B cell (primary cell): ENCODE measurements around the gene PRR33. TPM values are rescaled to one million over a fixed set of nuclear protein-coding genes. Genes with fewer than 3 reads are reported as not detected.

Experiments
- ATAC-seq: fragments of 200-7000 bp; cut with Tn5 transposase; one replicate; pipeline ENCODE4 v1.10.0; 2021; ENCODE audit warnings: low read depth, mild to moderate bottlenecking, moderate number of reproducible peaks, moderate library complexity
- CTCF ChIA-PET: fragments of 350-600 bp; sonication (Branson Sonifier 250); formaldehyde crosslinking; loops from one replicate; lab custom pipeline; 2021; ENCODE audit warnings: antibody characterized with exemption, inconsistent platforms; lab: Charles Lee
- POLR2A ChIA-PET: fragments of 350-600 bp; sonication (Branson Sonifier 250); formaldehyde crosslinking; loops from one replicate; lab custom pipeline; 2021; ENCODE audit warnings: antibody characterized with exemption; lab: Charles Lee
- DNase-seq: peaks from one replicate; pipeline ENCODE4 v3.0.0; 2013
- H2AFZ ChIP-seq: 2 replicates; pipeline ENCODE4 v1.6.1; 2012; ENCODE audit warnings: mild to moderate bottlenecking, low read depth, low read length; ENCODE audit not compliant: insufficient read depth, poor library complexity, severe bottlenecking
- H3K27ac ChIP-seq, 2 donors: 1 replicate in 1 of 2; 2 replicates in 1 of 2; pipeline ENCODE4 v1.5.1; 2012 to 2013; ENCODE audit warnings: low read length in 2 of 2, mild to moderate bottlenecking in 2 of 2, moderate library complexity in 1 of 2
- H3K27me3 ChIP-seq, 4 experiments: fragments of 200-600 bp in 1 of 4; sonication (generic) in 1 of 4; replicated peaks in 1 of 4; 1 replicate in 2 of 4; 2 replicates in 2 of 4; pipeline versions ENCODE4 v1.6.1 to v1.7.0; 2013 to 2016; ENCODE audit warnings: low read length in 3 of 4, mild to moderate bottlenecking in 2 of 4, mixed read lengths in 1 of 4, moderate library complexity in 1 of 4; ENCODE audit not compliant: insufficient read depth in 4 of 4, control insufficient read depth in 3 of 4; ENCODE audit errors: control extremely low read depth in 1 of 4
- H3K36me3 ChIP-seq, 2 experiments: replicated peaks in 1 of 2; 1 replicate in 1 of 2; 2 replicates in 1 of 2; pipeline versions ENCODE4 v1.6.1 to v1.7.1; 2013; ENCODE audit warnings: low read length in 1 of 2; ENCODE audit not compliant: insufficient read depth in 2 of 2, control insufficient read depth in 1 of 2; ENCODE audit errors: control extremely low read depth in 1 of 2, extremely low read depth in 1 of 2
- H3K4me1 ChIP-seq, 2 donors: fragments of 200-600 bp in 1 of 2; sonication (generic) in 1 of 2; 1 replicate in 1 of 2; 2 replicates in 1 of 2; pipeline versions ENCODE4 v1.5.1 to v1.6.1; 2013 to 2017; ENCODE audit warnings: low read length in 2 of 2; ENCODE audit not compliant: control insufficient read depth in 2 of 2, insufficient read depth in 2 of 2
- H3K4me2 ChIP-seq: replicated peaks from 2 replicates; pipeline ENCODE3; 2012; ENCODE audit warnings: mild to moderate bottlenecking, low read depth, low read length; ENCODE audit not compliant: poor library complexity, severe bottlenecking
- H3K4me3 ChIP-seq, 5 experiments: fragments of 200-600 bp in 1 of 5; sonication (generic) in 1 of 5; 1 replicate in 3 of 5; 2 replicates in 2 of 5; pipeline versions ENCODE4 v1.5.1 to v1.7.0; 2011 to 2016; ENCODE audit warnings: low read length in 4 of 5, mild to moderate bottlenecking in 4 of 5, low read depth in 2 of 5, control low read depth in 1 of 5, moderate library complexity in 1 of 5; ENCODE audit not compliant: insufficient read depth in 1 of 5; ENCODE audit errors: control extremely low read depth in 1 of 5, extremely low read depth in 1 of 5
- H3K79me2 ChIP-seq: fragments of 200-600 bp; sonication (generic); one replicate; pipeline ENCODE4 v1.6.0; 2016; ENCODE audit warnings: low read length; ENCODE audit not compliant: control insufficient read depth, insufficient read depth
- H3K9ac ChIP-seq: fragments of 200-600 bp; sonication (generic); 2 replicates; pipeline ENCODE4 v1.6.1; 2017; ENCODE audit warnings: mild to moderate bottlenecking, low read length, moderate library complexity
- H3K9me3 ChIP-seq, 3 donors: one replicate each; pipeline versions ENCODE4 v1.6.1 to v1.7.1; 2013; ENCODE audit warnings: low read length in 2 of 3; ENCODE audit not compliant: control insufficient read depth in 2 of 3, insufficient read depth in 1 of 3; ENCODE audit errors: control extremely low read depth in 1 of 3
- H4K20me1 ChIP-seq: 2 replicates; pipeline ENCODE4 v1.6.0; 2012; ENCODE audit warnings: mild to moderate bottlenecking, low read length; ENCODE audit not compliant: insufficient read depth, control insufficient read depth, poor library complexity, severe bottlenecking
- H3K27ac Mint-ChIP-seq: one replicate; pipeline ENCODE4 v1.8.0; 2021; ENCODE audit warnings: mixed read lengths
- H3K27me3 Mint-ChIP-seq: one replicate; pipeline ENCODE4 v1.8.0; 2021; ENCODE audit warnings: mixed read lengths
- H3K4me1 Mint-ChIP-seq: one replicate; pipeline ENCODE4 v1.8.0; 2021; ENCODE audit warnings: mixed read lengths
- H3K4me3 Mint-ChIP-seq: one replicate; pipeline ENCODE4 v1.8.0; 2021; ENCODE audit warnings: mixed read lengths
- H3K9me3 Mint-ChIP-seq: one replicate; pipeline ENCODE4 v1.8.0; 2022; ENCODE audit warnings: mixed read lengths; ENCODE audit not compliant: insufficient read depth
- CTCF ChIP-seq: fragments of 200-600 bp; IDR thresholded peaks from one replicate; pipeline ENCODE4 v1.8.0; 2022; ENCODE audit warnings: antibody characterized with exemption, mild to moderate bottlenecking
- EZH2 ChIP-seq: IDR thresholded peaks from 2 replicates; pipeline ENCODE4 v1.6.1; 2012; ENCODE audit warnings: borderline replicate concordance, low read depth, mild to moderate bottlenecking, moderate library complexity, low read length; ENCODE audit not compliant: insufficient read depth, poor library complexity, severe bottlenecking
- WGBS: methylation state at CpG from one replicate; pipeline ENCODE4 v1.1.5; 2013; ENCODE audit warnings: missing lambda C conversion rate; ENCODE audit not compliant: insufficient coverage; 5-methylcytosine and 5-hydroxymethylcytosine counted together
- intact Hi-C: fragments of 100-400 bp; cut with micrococcal nuclease; formaldehyde crosslinking; loops from one replicate; pipeline ENCODE4 v1.10.0; 2022
- polyA plus RNA-seq: library from polyadenylated mRNA; depleted of rRNA; stranded (reverse); fragments of >200 nt; gene quantifications from 2 replicates; pipeline ENCODE4 v1.2.3, GENCODE V29; 2012
- total RNA-seq, 2 donors: library from RNA; stranded (reverse); fragments of 120-200 nt in 1 of 2; gene quantifications; 1 replicate in 1 of 2; 2 replicates in 1 of 2; pipeline versions ENCODE4 v1.2.3 to v1.2.4, GENCODE V29; 2013 to 2022

Gene PRR33
- total and polyA plus RNA-seq, 2 donors (not counting 1 experiment from before 2014, with no cell fraction given), result not detected

- Histone ChIP-seq H3K9ac (peak overlapping the region; percentile 38), H3K36me3 (no peaks in the 10 kb centered on the region), H2AFZ (peak overlapping the region; percentile 66), H4K20me1 (peaks cover 17% of the 10 kb centered on the region), H3K9me3 (no peaks in the 10 kb centered on the region), H3K79me2 (no peaks in the 10 kb centered on the region), H3K4me1 (peaks cover 10 to 14% of the 10 kb centered on the region in 2 donors), H3K4me3 (peak overlapping the region; percentile 15 to 44 (median 42)), H3K27me3 (peaks cover 0 to 5% (median 2%) of the 10 kb centered on the region in 4 experiments), H3K27ac (no peak overlapping the region), H3K4me2 (peak overlapping the region; percentile 72)
- WGBS, result 23% methylated on average over 8 of the region's 12 CpGs
- TF ChIP-seq EZH2 (no peak), CTCF (no peak)
- H3K4me1 Mint-ChIP-seq, result peaks cover 24% of the 10 kb centered on the region
- peak overlapping the region; percentile 15 for H3K27ac Mint-ChIP-seq
- H3K4me3 Mint-ChIP-seq, result peak overlapping the region; percentile 78
- DNase-seq (peak; percentile 56), ATAC-seq (peak; percentile 41)
- intact Hi-C loops, result no loop called here
- peaks cover 6% of the 10 kb centered on the region for H3K27me3 Mint-ChIP-seq
- ChIA-PET CTCF (interaction anchor here (1.2 to 2.8 kb wide), 5 partner anchors 47 to 204 kb away, joined by 3 to 10 read pairs (median 3); no protein-coding TSS in a partner anchor), POLR2A (no interaction called here)
- H3K9me3 Mint-ChIP-seq, result no peaks in the 10 kb centered on the region
These were observed 5.2 kb upstream of the PRR33 start for GRCh38 chr11:1896923-1897322.

GRCh38 chr11:1896468-1896867, 4.8 kb upstream of the PRR33 start:
- Histone ChIP-seq H3K4me2 (peak overlapping the region; percentile 72), H3K9ac (no peak overlapping the region), H3K79me2 (no peaks in the 10 kb centered on the region), H3K4me3 (peak overlapping the region in 1 of 5 experiments; percentile 42), H3K9me3 (no peaks in the 10 kb centered on the region), H3K27ac (no peak overlapping the region), H3K4me1 (peaks cover 11 to 15% of the 10 kb centered on the region in 2 donors), H4K20me1 (peaks cover 21% of the 10 kb centered on the region), H2AFZ (peak overlapping the region; percentile 66), H3K36me3 (no peaks in the 10 kb centered on the region), H3K27me3 (peaks cover 0 to 5% (median 2%) of the 10 kb centered on the region in 4 experiments)
- intact Hi-C loops, result no loop called here
- ChIA-PET CTCF (interaction anchor here (1.2 to 2.8 kb wide), 5 partner anchors 46 to 203 kb away, joined by 3 to 10 read pairs (median 7); no protein-coding TSS in a partner anchor), POLR2A (no interaction called here)
- H3K4me1 Mint-ChIP-seq, result peaks cover 24% of the 10 kb centered on the region
- H3K9me3 Mint-ChIP-seq, result no peaks in the 10 kb centered on the region
- 41% methylated on average over 4 of the region's 10 CpGs for WGBS
- no peak for ATAC-seq
- TF ChIP-seq EZH2 (no peak), CTCF (no peak)
- H3K4me3 Mint-ChIP-seq, result peak overlapping the region; percentile 30
- H3K27me3 Mint-ChIP-seq, result peaks cover 6% of the 10 kb centered on the region
- DNase-seq, result no peak
- H3K27ac Mint-ChIP-seq, result no peak overlapping the region
